ENCODE measurements around the gene NAALADL2.

GRCh38 chr3:175187586-175187985, 328.5 kb downstream of the NAALADL2 start:
- TF ChIP-seq EZH2 (IDR thresholded peaks at IDR 0.05; ENCODE audit: borderline replicate concordance, low read length): no peak
- TF ChIP-seq CTCF (IDR thresholded peaks at IDR 0.05; ENCODE audit: low read length): no peak

Data from OCI-LY1 (cell line).